ENCODE results near the gene NDUFV2.

GRCh38 chr18:9135912-9136314 lies 33.4 kb downstream of the NDUFV2 start:
- no peak for TF ChIP-seq POLR2A (IDR thresholded peaks at IDR 0.05)
- no peak for TF ChIP-seq CTCF (IDR thresholded peaks at IDR 0.05)
